Astrocyte of the cerebellum (primary cell): Measurements from ENCODE around the gene EP400.

Source experiments
- DNase-seq: peaks from one replicate; pipeline ENCODE4 v3.0.0-alpha.2; 2011; ENCODE audit warnings: low read depth
- H3K4me3 ChIP-seq: 2 replicates; pipeline ENCODE4 v1.5.1; 2011; ENCODE audit warnings: mild to moderate bottlenecking, low read depth, low read length, moderate library complexity
- in situ Hi-C: cut with HindIII; loops from 2 replicates; pipeline ENCODE4 v1.10.0; 2017; ENCODE audit warnings: low sequenced_read_pairs
- TF ChIP-seq, protein P1 (sequence below): IDR thresholded peaks from 2 replicates; pipeline ENCODE4 v1.5.1; 2012; ENCODE audit warnings: low read length, low read depth, moderate library complexity, mild to moderate bottlenecking; ENCODE audit errors: missing control alignments

Gene EP400

DNA sequence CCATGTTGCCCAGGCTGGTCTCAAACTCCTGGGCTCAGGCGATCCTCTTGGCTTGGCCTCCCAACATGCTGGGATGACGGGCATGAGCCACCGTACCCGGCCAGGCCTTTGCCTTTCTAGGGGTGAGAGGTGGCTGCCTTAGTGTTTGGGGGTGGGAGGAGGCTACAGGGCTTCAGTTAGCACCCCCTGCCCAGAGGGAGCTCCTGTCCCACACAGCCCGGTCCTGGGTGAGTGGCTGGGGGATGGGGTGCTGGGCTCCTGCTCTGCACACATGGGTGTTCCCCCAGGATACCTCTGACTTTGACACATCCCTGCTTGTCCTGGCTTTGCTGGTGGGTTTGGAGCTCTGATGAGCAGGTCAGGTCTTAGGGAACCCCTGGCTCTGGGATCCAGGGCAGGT lies 45.4 kb upstream of the EP400 start:
- in situ Hi-C loops: no loop called here
- no peak overlapping the region for H3K4me3 ChIP-seq
- TF ChIP-seq, protein P1, sequence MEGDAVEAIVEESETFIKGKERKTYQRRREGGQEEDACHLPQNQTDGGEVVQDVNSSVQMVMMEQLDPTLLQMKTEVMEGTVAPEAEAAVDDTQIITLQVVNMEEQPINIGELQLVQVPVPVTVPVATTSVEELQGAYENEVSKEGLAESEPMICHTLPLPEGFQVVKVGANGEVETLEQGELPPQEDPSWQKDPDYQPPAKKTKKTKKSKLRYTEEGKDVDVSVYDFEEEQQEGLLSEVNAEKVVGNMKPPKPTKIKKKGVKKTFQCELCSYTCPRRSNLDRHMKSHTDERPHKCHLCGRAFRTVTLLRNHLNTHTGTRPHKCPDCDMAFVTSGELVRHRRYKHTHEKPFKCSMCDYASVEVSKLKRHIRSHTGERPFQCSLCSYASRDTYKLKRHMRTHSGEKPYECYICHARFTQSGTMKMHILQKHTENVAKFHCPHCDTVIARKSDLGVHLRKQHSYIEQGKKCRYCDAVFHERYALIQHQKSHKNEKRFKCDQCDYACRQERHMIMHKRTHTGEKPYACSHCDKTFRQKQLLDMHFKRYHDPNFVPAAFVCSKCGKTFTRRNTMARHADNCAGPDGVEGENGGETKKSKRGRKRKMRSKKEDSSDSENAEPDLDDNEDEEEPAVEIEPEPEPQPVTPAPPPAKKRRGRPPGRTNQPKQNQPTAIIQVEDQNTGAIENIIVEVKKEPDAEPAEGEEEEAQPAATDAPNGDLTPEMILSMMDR: no peak
- DNase-seq: no peak

DNA sequence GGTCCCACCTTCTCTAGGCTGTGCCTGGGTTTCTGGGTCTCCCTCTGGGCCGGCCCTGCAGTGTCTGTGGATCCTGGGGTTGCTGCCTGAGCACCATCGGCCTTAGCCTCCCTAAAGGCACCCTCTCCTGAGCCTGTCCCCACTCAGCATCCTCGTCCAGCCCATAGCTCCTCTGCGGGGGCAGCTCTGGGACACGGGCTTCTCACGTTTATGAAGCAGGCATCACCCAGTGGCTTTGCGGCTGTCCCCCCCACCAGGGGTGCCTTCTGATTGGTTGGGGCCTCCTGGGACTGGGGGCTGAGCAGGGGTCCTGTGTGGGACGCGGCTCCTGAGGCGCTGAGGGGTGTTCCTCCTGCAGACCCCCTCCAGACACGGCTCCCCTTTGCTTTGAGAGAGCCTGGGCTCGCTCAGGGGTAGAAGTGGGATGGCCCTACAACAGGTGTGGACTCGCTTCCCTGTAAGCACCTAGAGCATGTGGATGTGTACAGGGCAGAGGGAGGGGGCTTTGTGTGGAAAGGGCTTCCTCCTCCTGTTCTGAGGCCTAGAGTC lies 44.6 kb upstream of the EP400 start:
- TF ChIP-seq, protein P1: no peak
- DNase-seq: no peak
- no peak overlapping the region for H3K4me3 ChIP-seq
- in situ Hi-C loops: no loop called here

DNA sequence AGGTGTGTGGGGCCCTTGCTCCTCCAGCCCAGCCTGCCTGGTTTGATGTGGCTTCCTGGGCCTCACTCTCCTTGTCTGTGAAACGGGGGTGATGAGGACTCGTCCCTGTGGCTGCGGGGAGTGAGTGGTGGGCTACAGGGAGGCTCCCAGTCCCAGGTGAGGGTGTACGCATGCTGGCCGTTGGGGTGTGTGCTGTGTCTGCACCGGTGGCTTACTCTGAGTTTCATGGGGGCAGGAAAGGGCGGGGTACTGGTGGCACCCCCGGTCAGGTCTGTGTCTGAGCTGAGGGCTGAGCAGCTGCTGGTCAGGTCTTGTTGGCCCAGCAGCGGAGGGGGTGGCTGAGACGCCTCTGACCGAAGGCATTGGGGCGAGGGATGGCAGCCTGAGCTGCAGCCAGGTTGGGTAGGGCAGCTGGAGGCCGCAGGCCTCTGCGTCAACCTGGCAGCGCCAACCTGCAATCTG lies 44.1 kb upstream of the EP400 start:
- in situ Hi-C loops: no loop called here

DNA sequence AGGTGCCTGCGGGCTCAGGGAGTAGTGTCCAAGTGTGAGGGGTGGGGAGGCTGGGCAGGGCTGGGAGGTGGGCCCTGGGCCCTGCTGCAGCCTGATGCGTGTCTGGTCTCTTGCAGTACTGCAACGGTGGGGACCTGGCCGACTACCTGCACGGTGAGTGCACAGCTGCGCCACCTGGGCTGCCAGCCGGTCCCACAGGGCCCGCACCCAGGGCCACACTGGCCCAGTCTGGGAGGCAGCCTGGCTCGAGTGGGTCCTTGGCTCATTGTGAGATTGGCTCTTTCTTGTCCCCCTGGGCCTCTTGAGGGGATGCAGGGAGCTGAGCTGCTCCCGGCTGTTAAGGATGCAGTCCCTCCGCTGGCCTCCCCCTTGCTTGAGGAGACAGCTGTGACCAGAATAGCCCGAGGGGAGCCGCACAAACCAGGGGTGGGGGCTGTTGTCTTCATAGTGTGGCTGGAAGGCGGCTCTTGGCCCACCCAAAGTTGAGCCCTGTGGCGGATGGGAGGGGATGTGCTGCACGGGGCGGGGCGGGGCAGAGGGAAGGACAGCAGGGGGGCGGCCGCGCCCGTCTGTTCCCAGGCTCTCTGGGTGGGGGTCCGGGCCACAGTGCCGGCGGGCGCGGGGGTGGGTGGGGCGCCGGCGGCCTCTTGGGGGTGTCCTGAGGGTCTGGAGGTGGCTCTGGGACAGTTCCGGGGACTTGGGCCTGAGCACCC lies 42.2 kb upstream of the EP400 start:
- H3K4me3 ChIP-seq: no peak overlapping the region
- TF ChIP-seq, protein P1: no peak
- DNase-seq: no peak
- in situ Hi-C loops: no loop called here

More for the DNA sequence above, 44.1 kb upstream of the EP400 start:
- no peak for DNase-seq
- TF ChIP-seq, protein P1: no peak
- no peak overlapping the region for H3K4me3 ChIP-seq

DNA sequence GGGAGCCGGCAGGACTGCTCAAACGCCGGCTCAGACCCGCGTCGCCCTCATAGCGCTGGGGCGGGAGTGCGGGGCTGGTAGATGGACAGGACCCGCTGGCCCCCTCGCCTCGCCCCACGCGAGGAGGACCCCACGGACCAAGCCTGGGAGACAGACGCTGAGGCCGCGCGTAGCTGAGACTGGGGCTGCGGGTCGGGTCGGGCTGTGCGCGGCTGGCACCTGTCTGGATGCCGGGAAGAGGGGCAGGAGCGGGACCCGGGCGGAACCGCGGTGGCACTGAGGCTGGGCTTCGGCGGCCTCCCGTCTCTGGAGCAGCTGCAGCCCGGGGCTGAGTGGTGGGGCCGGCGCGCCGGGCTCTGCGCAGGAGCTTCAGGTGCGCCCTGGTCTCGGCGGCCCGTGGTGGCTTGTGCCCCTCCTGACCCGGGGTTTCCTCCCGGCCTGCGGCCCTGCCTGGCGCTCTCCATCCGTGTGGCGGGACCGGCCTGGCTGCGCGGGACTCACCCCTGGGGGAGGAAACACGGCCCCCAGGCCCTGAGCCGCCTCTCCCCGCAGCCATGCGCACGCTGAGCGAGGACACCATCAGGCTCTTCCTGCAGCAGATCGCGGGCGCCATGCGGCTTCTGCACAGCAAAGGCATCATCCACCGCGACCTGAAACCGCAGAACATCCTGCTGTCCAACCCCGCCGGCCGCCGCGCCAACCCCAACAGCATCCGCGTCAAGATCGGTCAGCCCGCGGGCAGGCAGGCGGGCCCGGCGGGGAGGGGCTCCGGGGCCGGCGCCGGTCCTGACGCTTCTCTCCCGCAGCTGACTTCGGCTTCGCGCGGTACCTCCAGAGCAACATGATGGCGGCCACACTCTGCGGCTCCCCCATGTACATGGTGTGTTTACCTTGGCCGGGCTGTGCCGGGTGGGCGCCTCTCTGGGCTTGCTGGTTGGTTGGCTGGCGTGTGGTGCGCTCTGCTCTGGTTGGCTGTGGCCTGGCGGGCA lies 41.4 kb upstream of the EP400 start:
- in situ Hi-C loops: no loop called here
- no peak for DNase-seq
- no peak overlapping the region for H3K4me3 ChIP-seq
- TF ChIP-seq, protein P1: no peak

DNA sequence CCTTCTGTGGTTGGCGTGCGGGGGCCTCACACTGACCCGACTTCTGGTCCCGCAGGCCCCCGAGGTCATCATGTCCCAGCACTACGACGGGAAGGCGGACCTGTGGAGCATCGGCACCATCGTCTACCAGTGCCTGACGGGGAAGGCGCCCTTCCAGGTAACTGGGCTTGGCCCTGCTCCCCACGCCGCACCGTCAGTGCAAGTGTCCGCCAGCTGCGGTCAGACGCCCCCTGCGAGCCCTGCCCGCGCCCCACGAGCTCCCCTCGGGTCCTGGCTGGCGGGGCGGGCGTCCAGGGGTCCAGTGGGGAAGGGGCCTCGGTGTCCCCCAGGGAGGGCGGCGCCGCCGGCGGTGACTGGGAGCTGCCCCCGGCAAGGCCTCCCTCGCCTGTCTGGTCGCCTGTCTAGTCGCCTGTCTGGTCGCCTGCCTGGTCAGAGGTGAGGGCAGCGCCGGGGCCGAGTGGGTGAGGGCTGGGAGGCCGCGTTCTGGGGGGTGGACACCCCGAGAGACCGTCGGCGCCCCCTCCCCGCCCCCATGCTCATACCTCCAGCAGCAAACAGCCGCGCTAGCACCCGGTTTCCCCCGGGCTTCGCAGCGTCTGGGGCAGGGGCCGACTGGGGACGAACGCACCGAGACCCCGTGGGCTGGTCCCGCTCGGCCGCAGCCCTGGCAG lies 40.5 kb upstream of the EP400 start:
- TF ChIP-seq, protein P1: no peak
- in situ Hi-C loops: no loop called here
- H3K4me3 ChIP-seq: no peak overlapping the region
- DNase-seq: no peak
